ENCODE results near the gene ICAM5. TPM values are rescaled to one million over a fixed set of nuclear protein-coding genes. Genes with fewer than 3 reads are reported as not detected.

ICAM5 gene
- total and polyA plus RNA-seq, 2 experiments from 2014 or later = 0.23 to 0.57 TPM

GRCh38 chr19:10252707-10253106, 37.0 kb upstream of the ICAM5 start:
- Histone ChIP-seq H3K36me3 (replicated peaks; ENCODE audit: insufficient read depth, low read depth) (no peaks in the 10 kb centered on the region), H4K20me1 (ENCODE audit: insufficient read depth, poor library complexity, severe bottlenecking) (no peaks in the 10 kb centered on the region), H3K4me1 (ENCODE audit: insufficient read depth) (peaks cover 4% of the 10 kb centered on the region), H3K27me3 (no peaks in the 10 kb centered on the region), H3K79me2 (peaks cover 13% of the 10 kb centered on the region), H3K4me2 (peak overlapping the region; percentile 100), H2AFZ (peak overlapping the region; percentile 70), H3K9me3 (ENCODE audit: low read depth) (no peaks in the 10 kb centered on the region), H3K27ac (peak overlapping the region; percentile 67), H3K9me2 (replicated peaks; ENCODE audit: insufficient read depth) (no peaks in the 10 kb centered on the region), H3K4me3 (peak overlapping the region; percentile 52)
- WGBS (ENCODE audit: low lambda C conversion rate, missing lambda C conversion rate) = 29% methylated on average over 8 of the region's 8 CpGs
- no peak for DNase-seq (ENCODE audit: low spot score)
- TF ChIP-seq EZH2phosphoT487 (IDR thresholded peaks at IDR 0.05; ENCODE audit: low read depth, severe bottlenecking, unreplicated experiment) (no peak), CTCF (IDR thresholded peaks at IDR 0.05; ENCODE audit: poor library complexity) (no peak), EZH2 (IDR thresholded peaks at IDR 0.05; ENCODE audit: borderline replicate concordance) (no peak)

- 98% methylated on average over 3 of the region's 3 CpGs for WGBS (ENCODE audit: low lambda C conversion rate, missing lambda C conversion rate)
- H3K4me1 ChIP-seq (ENCODE audit: insufficient read depth) = peaks cover 4% of the 10 kb centered on the region
- TF ChIP-seq CTCF (IDR thresholded peaks at IDR 0.05; ENCODE audit: poor library complexity) (no peak), EZH2phosphoT487 (IDR thresholded peaks at IDR 0.05; ENCODE audit: low read depth, severe bottlenecking, unreplicated experiment) (no peak), EZH2 (IDR thresholded peaks at IDR 0.05; ENCODE audit: borderline replicate concordance) (no peak)
Observed at GRCh38 chr19:10254244-10254643, 35.5 kb upstream of the ICAM5 start.

GRCh38 chr19:10255358-10255757, 34.4 kb upstream of the ICAM5 start:
- H3K27ac ChIP-seq = no peak overlapping the region
- H3K9me2 ChIP-seq (replicated peaks; ENCODE audit: insufficient read depth) = no peaks in the 10 kb centered on the region
- H4K20me1 ChIP-seq (ENCODE audit: insufficient read depth, poor library complexity, severe bottlenecking) = no peaks in the 10 kb centered on the region
- 95% methylated on average over 2 of the region's 2 CpGs for WGBS (ENCODE audit: low lambda C conversion rate, missing lambda C conversion rate)
- no peaks in the 10 kb centered on the region for H3K27me3 ChIP-seq
- peaks cover 4% of the 10 kb centered on the region for H3K4me1 ChIP-seq (ENCODE audit: insufficient read depth)
- H2AFZ ChIP-seq = no peak overlapping the region
- no peak overlapping the region for H3K4me2 ChIP-seq
- DNase-seq (ENCODE audit: low spot score) = no peak
- no peaks in the 10 kb centered on the region for H3K9me3 ChIP-seq (ENCODE audit: low read depth)
- TF ChIP-seq CTCF (IDR thresholded peaks at IDR 0.05; ENCODE audit: poor library complexity) (no peak), EZH2 (IDR thresholded peaks at IDR 0.05; ENCODE audit: borderline replicate concordance) (no peak), EZH2phosphoT487 (IDR thresholded peaks at IDR 0.05; ENCODE audit: low read depth, severe bottlenecking, unreplicated experiment) (no peak)
- H3K79me2 ChIP-seq = peaks cover 13% of the 10 kb centered on the region
- H3K4me3 ChIP-seq = no peak overlapping the region
- H3K36me3 ChIP-seq (replicated peaks; ENCODE audit: insufficient read depth, low read depth) = no peaks in the 10 kb centered on the region

More at GRCh38 chr19:10254244-10254643, 35.5 kb upstream of the ICAM5 start:
- no peaks in the 10 kb centered on the region for H3K9me3 ChIP-seq (ENCODE audit: low read depth)
- H3K4me2 ChIP-seq = no peak overlapping the region
- H3K27ac ChIP-seq = no peak overlapping the region
- no peaks in the 10 kb centered on the region for H3K36me3 ChIP-seq (replicated peaks; ENCODE audit: insufficient read depth, low read depth)
- peaks cover 13% of the 10 kb centered on the region for H3K79me2 ChIP-seq
- H2AFZ ChIP-seq = no peak overlapping the region
- no peak overlapping the region for H3K4me3 ChIP-seq
- H3K9me2 ChIP-seq (replicated peaks; ENCODE audit: insufficient read depth) = no peaks in the 10 kb centered on the region
- no peak for DNase-seq (ENCODE audit: low spot score)
- H3K27me3 ChIP-seq = no peaks in the 10 kb centered on the region
- no peaks in the 10 kb centered on the region for H4K20me1 ChIP-seq (ENCODE audit: insufficient read depth, poor library complexity, severe bottlenecking)

- Histone ChIP-seq H4K20me1 (ENCODE audit: insufficient read depth, poor library complexity, severe bottlenecking) (no peaks in the 10 kb centered on the region), H3K36me3 (replicated peaks; ENCODE audit: insufficient read depth, low read depth) (no peaks in the 10 kb centered on the region), H3K9me2 (replicated peaks; ENCODE audit: insufficient read depth) (no peaks in the 10 kb centered on the region), H3K4me3 (no peak overlapping the region), H3K4me2 (no peak overlapping the region), H3K27me3 (no peaks in the 10 kb centered on the region), H3K4me1 (ENCODE audit: insufficient read depth) (peaks cover 4% of the 10 kb centered on the region), H3K27ac (no peak overlapping the region), H2AFZ (no peak overlapping the region), H3K9me3 (ENCODE audit: low read depth) (no peaks in the 10 kb centered on the region), H3K79me2 (peaks cover 10% of the 10 kb centered on the region)
- TF ChIP-seq CTCF (IDR thresholded peaks at IDR 0.05; ENCODE audit: poor library complexity) (no peak), EZH2phosphoT487 (IDR thresholded peaks at IDR 0.05; ENCODE audit: low read depth, severe bottlenecking, unreplicated experiment) (no peak), EZH2 (IDR thresholded peaks at IDR 0.05; ENCODE audit: borderline replicate concordance) (no peak)
- WGBS (ENCODE audit: low lambda C conversion rate, missing lambda C conversion rate) = 96% methylated on average over 16 of the region's 18 CpGs
- DNase-seq (ENCODE audit: low spot score) = no peak
Observed at GRCh38 chr19:10256551-10256950, 33.2 kb upstream of the ICAM5 start.
